Skin epidermis (tissue), 12 donors: ENCODE measurements around the gene CNTNAP3B.
"Not testable (repeated sequence)": the region's sequence is repeated elsewhere in the genome, so short reads cannot be mapped to it uniquely, and the experiment has no call there.

Experiments
- H3K27ac ChIP-seq, 21 experiments: fragments of 200-600 bp; sonication (generic) in 11 of 21; one replicate each; pipeline ENCODE4 v1.5.0; 2020; ENCODE audit warnings: mild to moderate bottlenecking in 3 of 21, inconsistent platforms in 2 of 21, moderate library complexity in 2 of 21
- H3K4me3 ChIP-seq, 7 experiments: fragments of 200-600 bp; sonication (generic) in 2 of 7; one replicate each; pipeline ENCODE4 v1.5.0; 2020; ENCODE audit warnings: inconsistent platforms in 2 of 7, mild to moderate bottlenecking in 2 of 7, moderate library complexity in 1 of 7

Gene CNTNAP3B

GRCh38 chr9:41980271-41980670, 149.0 kb downstream of the CNTNAP3B start:
- not testable (repeated sequence) for H3K27ac ChIP-seq, H3K4me3 ChIP-seq

- not testable (repeated sequence) for H3K4me3 ChIP-seq, H3K27ac ChIP-seq
Measured at GRCh38 chr9:41977965-41978600, 151.1 kb downstream of the CNTNAP3B start.

DNA sequence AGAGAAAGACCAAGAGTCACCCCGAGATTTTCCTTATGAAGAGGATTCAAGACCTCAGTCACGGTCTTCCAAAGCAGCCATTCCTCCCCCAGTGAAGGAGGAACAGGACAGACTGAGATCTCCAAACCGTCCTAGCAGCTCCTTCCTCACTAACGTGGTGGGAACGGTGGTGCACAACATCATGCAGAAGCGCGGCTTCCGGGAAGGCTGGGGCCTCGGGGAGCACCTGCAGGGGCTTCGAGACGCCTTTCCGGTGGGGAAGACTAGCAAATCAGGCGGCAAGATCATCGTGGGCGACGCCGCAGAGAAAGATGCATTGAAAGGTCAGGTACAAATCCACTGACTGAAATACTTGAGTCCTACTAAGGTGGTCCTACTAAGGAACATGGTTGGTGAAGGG, 154.3 kb downstream of the CNTNAP3B start:
- H3K27ac ChIP-seq, H3K4me3 ChIP-seq: not testable (repeated sequence)

GRCh38 chr9:41953007-41953406, 176.2 kb downstream of the CNTNAP3B start:
- not testable (repeated sequence) for H3K4me3 ChIP-seq, H3K27ac ChIP-seq

DNA sequence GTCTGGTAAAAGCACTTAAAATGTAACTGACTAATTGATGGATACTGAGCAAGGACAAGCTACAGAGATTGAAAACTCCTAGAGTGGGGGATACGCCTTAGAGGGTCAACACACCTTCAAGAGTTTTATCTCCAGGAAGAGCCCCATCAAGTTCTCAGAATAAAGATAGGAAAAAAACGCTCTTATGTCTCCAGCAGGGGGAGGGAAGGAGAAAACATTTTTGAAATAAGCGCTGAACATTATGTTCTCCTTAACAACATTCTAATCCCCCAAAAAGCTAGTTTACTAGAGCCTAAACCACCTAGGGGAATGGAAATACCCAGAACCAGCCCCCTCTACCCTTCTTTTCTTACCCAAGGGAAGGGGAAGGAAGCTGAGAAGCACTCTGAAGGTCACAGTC, 187.5 kb downstream of the CNTNAP3B start:
- not testable (repeated sequence) for H3K27ac ChIP-seq, H3K4me3 ChIP-seq

DNA sequence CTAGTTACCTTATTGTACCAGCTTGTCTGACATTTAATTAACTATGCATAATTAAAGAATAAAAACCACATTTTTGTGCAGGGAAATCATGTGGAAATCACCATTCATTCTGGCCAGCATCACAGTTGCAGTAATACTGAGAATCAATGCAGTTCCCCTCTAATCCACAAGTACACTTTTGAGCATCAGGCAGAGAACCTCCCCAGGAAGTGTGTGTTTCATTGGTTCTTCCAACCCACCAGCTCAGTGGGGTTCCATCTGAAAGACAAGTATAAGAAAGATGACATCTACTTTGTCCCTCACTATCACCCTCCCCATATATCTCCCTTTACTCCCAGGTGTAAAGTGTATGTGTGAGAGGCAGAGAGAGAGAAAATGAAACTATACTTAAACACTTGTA, 191.1 kb downstream of the CNTNAP3B start:
- H3K27ac ChIP-seq, H3K4me3 ChIP-seq: not testable (repeated sequence)

- not testable (repeated sequence) for H3K4me3 ChIP-seq, H3K27ac ChIP-seq
Measured at GRCh38 chr9:41935727-41936126, 193.5 kb downstream of the CNTNAP3B start.

DNA sequence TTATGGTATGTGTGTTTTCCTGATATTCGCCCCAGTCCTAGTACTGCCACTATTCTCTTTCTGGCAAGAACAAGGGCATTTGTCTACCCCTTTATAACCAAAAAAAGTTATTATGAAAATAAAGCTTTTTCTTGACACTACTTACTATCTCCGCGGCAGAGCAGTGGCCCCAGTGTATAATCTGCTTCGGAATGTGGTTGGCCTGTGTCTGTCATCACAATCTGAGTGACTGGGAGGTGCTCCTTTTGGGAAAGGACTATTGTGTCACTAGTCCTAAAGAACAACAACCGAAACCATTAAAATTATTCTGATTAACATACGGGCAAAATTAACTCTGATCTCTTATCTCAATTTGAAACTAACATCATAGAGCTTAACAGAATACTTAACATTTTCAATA, 200.1 kb downstream of the CNTNAP3B start:
- not testable (repeated sequence) for H3K27ac ChIP-seq, H3K4me3 ChIP-seq

DNA sequence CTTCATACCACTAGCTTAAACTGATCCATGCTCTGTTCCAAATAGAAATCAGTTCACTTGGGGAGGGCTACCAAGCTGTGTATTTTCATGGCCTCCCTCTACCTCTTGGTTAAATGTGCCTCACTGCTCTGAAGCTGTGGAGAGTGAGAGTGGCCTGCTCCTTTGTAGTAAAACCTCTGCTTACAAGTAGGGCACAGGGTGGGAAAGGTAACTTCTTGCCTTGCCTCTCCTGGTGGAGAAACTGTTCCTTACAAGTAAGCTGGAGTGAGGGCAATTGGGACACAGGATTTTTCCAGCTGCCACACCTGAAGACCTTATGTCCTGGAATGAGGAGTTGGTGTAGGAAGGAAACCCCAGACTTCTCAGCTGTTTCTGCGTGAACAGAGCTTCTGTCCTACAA, 211.9 kb downstream of the CNTNAP3B start:
- not testable (repeated sequence) for H3K4me3 ChIP-seq, H3K27ac ChIP-seq

- H3K4me3 ChIP-seq, H3K27ac ChIP-seq: not testable (repeated sequence)
Measured at GRCh38 chr9:41905488-41905887, 223.7 kb downstream of the CNTNAP3B start.

DNA sequence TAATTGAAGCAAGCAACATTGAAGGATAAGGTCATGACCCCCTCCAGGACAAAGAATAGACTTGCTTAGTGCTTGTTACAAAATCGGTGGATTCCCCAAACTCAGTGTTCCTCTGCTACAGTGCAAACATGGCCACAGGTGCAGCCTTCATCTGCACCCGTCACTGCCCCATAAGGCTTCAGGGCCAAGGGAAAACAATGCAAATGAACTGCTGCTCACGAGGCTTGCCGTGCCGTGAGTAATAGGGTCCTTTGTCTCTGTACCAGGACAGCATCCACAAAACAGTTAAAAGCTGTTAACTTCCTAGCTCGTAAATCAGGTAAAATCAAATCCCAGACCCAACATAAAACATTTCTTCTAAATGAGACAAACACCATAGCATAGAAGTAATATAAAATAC, 226.5 kb downstream of the CNTNAP3B start:
- not testable (repeated sequence) for H3K27ac ChIP-seq, H3K4me3 ChIP-seq

DNA sequence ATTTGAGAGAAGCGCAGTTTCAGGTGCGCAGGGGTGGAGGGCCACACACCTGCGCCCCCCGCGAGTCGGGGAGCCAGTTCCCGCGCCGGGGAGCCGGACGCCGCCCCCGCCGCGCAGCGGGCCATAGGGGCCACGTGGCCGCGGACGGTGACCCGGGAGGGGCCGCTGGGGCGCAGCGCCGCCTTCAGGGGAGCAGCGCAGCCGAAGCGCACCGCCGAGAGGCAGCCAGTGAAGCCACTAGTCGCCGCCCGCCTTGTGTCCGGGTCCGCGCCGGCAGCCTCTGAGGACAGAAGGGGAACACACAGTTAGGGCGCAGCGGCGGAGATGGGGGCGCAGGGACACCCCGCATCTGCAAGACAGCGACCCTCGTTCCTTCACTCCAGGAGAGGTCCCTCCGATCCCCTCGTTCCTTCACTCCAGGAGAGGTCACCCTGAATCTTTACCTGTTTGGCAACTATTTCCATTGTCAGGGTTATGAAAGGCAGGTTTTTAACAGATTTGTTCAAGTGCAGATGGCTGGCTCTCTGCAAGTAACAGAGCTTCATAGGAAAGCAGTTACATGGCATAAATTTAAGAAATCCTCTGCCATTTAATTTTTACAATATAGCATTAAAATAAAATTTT, 230.4 kb downstream of the CNTNAP3B start:
- not testable (repeated sequence) for H3K27ac ChIP-seq, H3K4me3 ChIP-seq

DNA sequence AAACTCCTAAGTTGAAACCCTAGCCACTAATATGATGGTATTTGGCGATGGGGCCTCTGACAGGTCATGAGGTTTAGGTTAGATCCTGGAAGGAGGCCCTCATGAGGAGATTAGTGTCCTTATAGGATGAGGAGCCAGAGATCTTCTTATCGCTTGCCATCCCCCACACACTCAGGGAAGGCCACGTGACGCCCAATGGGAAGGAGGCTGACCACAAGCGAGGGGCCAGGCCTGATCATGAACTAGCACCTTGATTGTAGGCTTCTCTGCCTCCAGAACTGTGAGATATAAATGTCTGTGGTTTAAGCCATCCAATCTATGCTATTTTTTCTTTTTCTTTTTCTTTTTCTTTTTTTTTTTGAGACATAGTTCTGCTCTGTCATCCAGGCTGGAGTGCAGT, 254.7 kb downstream of the CNTNAP3B start:
- H3K4me3 ChIP-seq, H3K27ac ChIP-seq: not testable (repeated sequence)

GRCh38 chr9:41855422-41855821, 273.8 kb downstream of the CNTNAP3B start:
- not testable (repeated sequence) for H3K27ac ChIP-seq, H3K4me3 ChIP-seq

DNA sequence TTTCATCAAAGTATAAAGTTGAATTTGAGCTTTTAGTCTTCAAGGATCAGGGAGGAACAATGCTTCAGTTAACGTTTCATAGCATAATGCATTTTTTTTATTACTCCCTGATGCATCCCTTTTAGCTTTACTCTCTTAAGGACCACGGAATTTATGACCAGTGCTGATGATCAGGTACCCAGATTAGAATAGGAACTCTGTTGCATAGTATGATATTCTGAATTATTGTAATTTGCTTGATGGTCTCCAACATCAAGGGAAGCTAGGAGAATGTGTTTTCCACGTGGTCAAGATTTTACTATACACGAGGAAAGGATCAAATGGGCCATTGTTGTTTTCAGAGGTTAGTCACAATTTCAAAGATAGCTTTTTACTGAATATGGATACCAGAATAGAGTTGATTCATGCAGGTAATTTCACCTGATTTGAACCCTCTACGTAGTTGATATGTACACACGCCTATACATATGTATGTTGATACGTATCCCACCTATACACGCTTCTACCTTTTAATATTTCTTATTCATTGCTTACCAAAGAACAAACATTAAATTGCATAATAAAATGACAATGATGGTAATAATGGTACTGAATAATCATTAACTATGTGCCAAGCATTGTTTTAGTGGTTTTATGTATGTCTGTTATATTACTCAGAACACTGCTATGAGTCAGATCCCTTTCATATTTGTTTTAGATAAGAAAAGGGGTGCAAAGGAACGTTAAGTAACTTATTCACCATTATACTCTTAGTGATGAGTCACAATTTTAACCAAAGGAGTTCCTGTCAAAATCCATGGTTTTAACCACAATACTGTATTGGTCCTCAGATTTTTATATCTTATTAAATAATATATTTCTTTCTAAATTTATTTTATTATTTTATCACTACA, 277.1 kb downstream of the CNTNAP3B start:
- not testable (repeated sequence) for H3K4me3 ChIP-seq, H3K27ac ChIP-seq

GRCh38 chr9:41847829-41848228, 281.4 kb downstream of the CNTNAP3B start:
- not testable (repeated sequence) for H3K4me3 ChIP-seq, H3K27ac ChIP-seq
